Prostate gland (tissue), 2 donors: ENCODE data around the gene PRKAR2A. TPM values are rescaled to one million over a fixed set of nuclear protein-coding genes. Genes with fewer than 3 reads are reported as not detected.
"Not testable (repeated sequence)": the region's sequence is repeated elsewhere in the genome, so short reads cannot be mapped to it uniquely, and the experiment has no call there.

Source experiments
- DNase-seq: peaks from one replicate; pipeline ENCODE4 v3.0.0-alpha.2; 2019; ENCODE audit warnings: low spot score
- H3K27ac ChIP-seq, 2 donors: fragments of 200-600 bp; sonication (generic); 2 replicates each; pipeline ENCODE4 v1.5.1; 2017 to 2019
- H3K27me3 ChIP-seq: fragments of 200-600 bp; sonication (generic); replicated peaks from 2 replicates; pipeline ENCODE4 v1.5.1; 2019; ENCODE audit not compliant: insufficient read depth
- H3K36me3 ChIP-seq, 2 donors: fragments of 200-600 bp; sonication (generic); 1 replicate in 1 of 2; 2 replicates in 1 of 2; pipeline versions ENCODE4 v1.5.1 to v1.8.1; 2017 to 2019
- H3K4me1 ChIP-seq: fragments of 200-600 bp; sonication (generic); replicated peaks from 2 replicates; pipeline ENCODE4 v1.5.1; 2019
- H3K4me3 ChIP-seq, 2 donors: fragments of 200-600 bp; sonication (generic); 2 replicates each; pipeline ENCODE4 v1.5.1; 2017 to 2019
- H3K9me3 ChIP-seq: fragments of 200-600 bp; sonication (generic); 2 replicates; pipeline ENCODE4 v1.5.1; 2017
- CTCF ChIP-seq, 4 experiments: fragments of 200-600 bp in 2 of 4; fragments of 450-650 bp in 2 of 4; sonication (generic) in 2 of 4; IDR thresholded peaks; 1 replicate in 3 of 4; 2 replicates in 1 of 4; pipeline ENCODE4 v1.5.1; 2016 to 2019; ENCODE audit warnings: antibody characterized with exemption in 4 of 4, mild to moderate bottlenecking in 2 of 4, moderate library complexity in 2 of 4
- POLR2A ChIP-seq: fragments of 450-650 bp; IDR thresholded peaks from one replicate; pipeline ENCODE4 v1.6.1; 2016; ENCODE audit warnings: antibody characterized with exemption, mild to moderate bottlenecking
- POLR2AphosphoS5 ChIP-seq: sonication (generic); formaldehyde crosslinking; IDR thresholded peaks from one replicate; pipeline ENCODE4 v1.6.1; 2017; ENCODE audit warnings: antibody characterized with exemption
- WGBS: methylation state at CpG from one replicate; pipeline ENCODE4 v1.1.5; 2018; 5-methylcytosine and 5-hydroxymethylcytosine counted together
- intact Hi-C: fragments of 100-400 bp; cut with DNase I; formaldehyde crosslinking; loops from one replicate; pipeline ENCODE4 v1.14.2; 2022
- total RNA-seq, 2 donors: library from RNA; depleted of rRNA; stranded (reverse); fragments of >200 nt; gene quantifications; one replicate each; pipeline ENCODE4 v1.1.0, GENCODE V29; 2016

Gene PRKAR2A
- total RNA-seq, 2 donors from 2014 or later: 33.7 to 35.3 TPM

- 90% methylated on average over 11 of the region's 11 CpGs for WGBS
- intact Hi-C loops: no loop called here
Measured at GRCh38 chr3:48835650-48836366, 11.9 kb downstream of the PRKAR2A start.

GRCh38 chr3:48832684-48833083, 15.0 kb downstream of the PRKAR2A start:
- Histone ChIP-seq H3K4me1 (no peaks in the 10 kb centered on the region), H3K36me3 (no peaks in the 10 kb centered on the region), H3K9me3 (no peaks in the 10 kb centered on the region), H3K27me3 (no peaks in the 10 kb centered on the region), H3K4me3 (no peak overlapping the region), H3K27ac (no peak overlapping the region)
- DNase-seq: no peak
- TF ChIP-seq POLR2A: no peak
- TF ChIP-seq CTCF (IDR thresholded peaks at IDR 0.05): no peak
- TF ChIP-seq POLR2AphosphoS5: no peak
- intact Hi-C loops: no loop called here

More at GRCh38 chr3:48835650-48836366, 11.9 kb downstream of the PRKAR2A start:
- H3K4me1 ChIP-seq: no peaks in the 10 kb centered on the region
- H3K36me3 ChIP-seq: no peaks in the 10 kb centered on the region
- H3K4me3 ChIP-seq: no peak overlapping the region
- no peaks in the 10 kb centered on the region for H3K27me3 ChIP-seq
- TF ChIP-seq POLR2AphosphoS5 (no peak), POLR2A (no peak), CTCF (IDR thresholded peaks at IDR 0.05) (no peak)
- H3K9me3 ChIP-seq: no peaks in the 10 kb centered on the region
- H3K27ac ChIP-seq: no peak overlapping the region
- DNase-seq: no peak

- H3K4me1 ChIP-seq: no peaks in the 10 kb centered on the region
- 84% methylated on average over 6 of the region's 6 CpGs for WGBS
- H3K36me3 ChIP-seq: no peaks in the 10 kb centered on the region
- no peak overlapping the region for H3K4me3 ChIP-seq
- DNase-seq: no peak
- H3K27me3 ChIP-seq: no peaks in the 10 kb centered on the region
- H3K27ac ChIP-seq: no peak overlapping the region
- TF ChIP-seq POLR2AphosphoS5: no peak
- TF ChIP-seq CTCF (IDR thresholded peaks at IDR 0.05): no peak
- TF ChIP-seq POLR2A: no peak
- no peaks in the 10 kb centered on the region for H3K9me3 ChIP-seq
- intact Hi-C loops: no loop called here
Measured at GRCh38 chr3:48830715-48831114, 17.0 kb downstream of the PRKAR2A start.

- intact Hi-C loops, H3K27ac ChIP-seq, H3K36me3 ChIP-seq, H3K4me3 ChIP-seq, DNase-seq, H3K27me3 ChIP-seq, H3K9me3 ChIP-seq, H3K4me1 ChIP-seq: not testable (repeated sequence)
- WGBS: 93% methylated on average over 11 of the region's 11 CpGs
Measured at GRCh38 chr3:48829525-48829924, 18.1 kb downstream of the PRKAR2A start.

GRCh38 chr3:48827874-48828273, 19.8 kb downstream of the PRKAR2A start:
- H3K4me3 ChIP-seq, H3K27me3 ChIP-seq, H3K36me3 ChIP-seq, H3K4me1 ChIP-seq, intact Hi-C loops, H3K9me3 ChIP-seq, H3K27ac ChIP-seq, DNase-seq: not testable (repeated sequence)
- 94% methylated on average over 10 of the region's 10 CpGs for WGBS

GRCh38 chr3:48826451-48826850, 21.2 kb downstream of the PRKAR2A start:
- no peak overlapping the region for H3K4me3 ChIP-seq
- DNase-seq: no peak
- intact Hi-C loops: no loop called here
- H3K9me3 ChIP-seq: no peaks in the 10 kb centered on the region
- H3K4me1 ChIP-seq: no peaks in the 10 kb centered on the region
- no peak overlapping the region for H3K27ac ChIP-seq
- WGBS: 81% methylated on average over 2 of the region's 2 CpGs
- H3K36me3 ChIP-seq: no peaks in the 10 kb centered on the region
- TF ChIP-seq CTCF (IDR thresholded peaks at IDR 0.05) (no peak), POLR2A (no peak), POLR2AphosphoS5 (no peak)
- no peaks in the 10 kb centered on the region for H3K27me3 ChIP-seq
